B cell (primary cell): ENCODE data around the gene TIGD3. TPM values are rescaled to one million over a fixed set of nuclear protein-coding genes. Genes with fewer than 3 reads are reported as not detected.

ENCODE experiments used
- ATAC-seq: fragments of 200-7000 bp; cut with Tn5 transposase; one replicate; pipeline ENCODE4 v1.10.0; 2021; ENCODE audit warnings: low read depth, mild to moderate bottlenecking, moderate number of reproducible peaks, moderate library complexity
- CTCF ChIA-PET: fragments of 350-600 bp; sonication (Branson Sonifier 250); formaldehyde crosslinking; loops from one replicate; lab custom pipeline; 2021; ENCODE audit warnings: antibody characterized with exemption, inconsistent platforms; lab: Charles Lee
- POLR2A ChIA-PET: fragments of 350-600 bp; sonication (Branson Sonifier 250); formaldehyde crosslinking; loops from one replicate; lab custom pipeline; 2021; ENCODE audit warnings: antibody characterized with exemption; lab: Charles Lee
- DNase-seq: peaks from one replicate; pipeline ENCODE4 v3.0.0; 2013
- H2AFZ ChIP-seq: 2 replicates; pipeline ENCODE4 v1.6.1; 2012; ENCODE audit warnings: mild to moderate bottlenecking, low read depth, low read length; ENCODE audit not compliant: insufficient read depth, poor library complexity, severe bottlenecking
- H3K27ac ChIP-seq, 2 donors: 1 replicate in 1 of 2; 2 replicates in 1 of 2; pipeline ENCODE4 v1.5.1; 2012 to 2013; ENCODE audit warnings: low read length in 2 of 2, mild to moderate bottlenecking in 2 of 2, moderate library complexity in 1 of 2
- H3K27me3 ChIP-seq, 4 experiments: fragments of 200-600 bp in 1 of 4; sonication (generic) in 1 of 4; replicated peaks in 1 of 4; 1 replicate in 2 of 4; 2 replicates in 2 of 4; pipeline versions ENCODE4 v1.6.1 to v1.7.0; 2013 to 2016; ENCODE audit warnings: low read length in 3 of 4, mild to moderate bottlenecking in 2 of 4, mixed read lengths in 1 of 4, moderate library complexity in 1 of 4; ENCODE audit not compliant: insufficient read depth in 4 of 4, control insufficient read depth in 3 of 4; ENCODE audit errors: control extremely low read depth in 1 of 4
- H3K36me3 ChIP-seq, 2 experiments: replicated peaks in 1 of 2; 1 replicate in 1 of 2; 2 replicates in 1 of 2; pipeline versions ENCODE4 v1.6.1 to v1.7.1; 2013; ENCODE audit warnings: low read length in 1 of 2; ENCODE audit not compliant: insufficient read depth in 2 of 2, control insufficient read depth in 1 of 2; ENCODE audit errors: control extremely low read depth in 1 of 2, extremely low read depth in 1 of 2
- H3K4me1 ChIP-seq, 2 donors: fragments of 200-600 bp in 1 of 2; sonication (generic) in 1 of 2; 1 replicate in 1 of 2; 2 replicates in 1 of 2; pipeline versions ENCODE4 v1.5.1 to v1.6.1; 2013 to 2017; ENCODE audit warnings: low read length in 2 of 2; ENCODE audit not compliant: control insufficient read depth in 2 of 2, insufficient read depth in 2 of 2
- H3K4me2 ChIP-seq: replicated peaks from 2 replicates; pipeline ENCODE3; 2012; ENCODE audit warnings: mild to moderate bottlenecking, low read depth, low read length; ENCODE audit not compliant: poor library complexity, severe bottlenecking
- H3K4me3 ChIP-seq, 5 experiments: fragments of 200-600 bp in 1 of 5; sonication (generic) in 1 of 5; 1 replicate in 3 of 5; 2 replicates in 2 of 5; pipeline versions ENCODE4 v1.5.1 to v1.7.0; 2011 to 2016; ENCODE audit warnings: low read length in 4 of 5, mild to moderate bottlenecking in 4 of 5, low read depth in 2 of 5, control low read depth in 1 of 5, moderate library complexity in 1 of 5; ENCODE audit not compliant: insufficient read depth in 1 of 5; ENCODE audit errors: control extremely low read depth in 1 of 5, extremely low read depth in 1 of 5
- H3K79me2 ChIP-seq: fragments of 200-600 bp; sonication (generic); one replicate; pipeline ENCODE4 v1.6.0; 2016; ENCODE audit warnings: low read length; ENCODE audit not compliant: control insufficient read depth, insufficient read depth
- H3K9ac ChIP-seq: fragments of 200-600 bp; sonication (generic); 2 replicates; pipeline ENCODE4 v1.6.1; 2017; ENCODE audit warnings: mild to moderate bottlenecking, low read length, moderate library complexity
- H3K9me3 ChIP-seq, 3 donors: one replicate each; pipeline versions ENCODE4 v1.6.1 to v1.7.1; 2013; ENCODE audit warnings: low read length in 2 of 3; ENCODE audit not compliant: control insufficient read depth in 2 of 3, insufficient read depth in 1 of 3; ENCODE audit errors: control extremely low read depth in 1 of 3
- H4K20me1 ChIP-seq: 2 replicates; pipeline ENCODE4 v1.6.0; 2012; ENCODE audit warnings: mild to moderate bottlenecking, low read length; ENCODE audit not compliant: insufficient read depth, control insufficient read depth, poor library complexity, severe bottlenecking
- H3K27ac Mint-ChIP-seq: one replicate; pipeline ENCODE4 v1.8.0; 2021; ENCODE audit warnings: mixed read lengths
- H3K27me3 Mint-ChIP-seq: one replicate; pipeline ENCODE4 v1.8.0; 2021; ENCODE audit warnings: mixed read lengths
- H3K4me1 Mint-ChIP-seq: one replicate; pipeline ENCODE4 v1.8.0; 2021; ENCODE audit warnings: mixed read lengths
- H3K4me3 Mint-ChIP-seq: one replicate; pipeline ENCODE4 v1.8.0; 2021; ENCODE audit warnings: mixed read lengths
- H3K9me3 Mint-ChIP-seq: one replicate; pipeline ENCODE4 v1.8.0; 2022; ENCODE audit warnings: mixed read lengths; ENCODE audit not compliant: insufficient read depth
- CTCF ChIP-seq: fragments of 200-600 bp; IDR thresholded peaks from one replicate; pipeline ENCODE4 v1.8.0; 2022; ENCODE audit warnings: antibody characterized with exemption, mild to moderate bottlenecking
- EZH2 ChIP-seq: IDR thresholded peaks from 2 replicates; pipeline ENCODE4 v1.6.1; 2012; ENCODE audit warnings: borderline replicate concordance, low read depth, mild to moderate bottlenecking, moderate library complexity, low read length; ENCODE audit not compliant: insufficient read depth, poor library complexity, severe bottlenecking
- WGBS: methylation state at CpG from one replicate; pipeline ENCODE4 v1.1.5; 2013; ENCODE audit warnings: missing lambda C conversion rate; ENCODE audit not compliant: insufficient coverage; 5-methylcytosine and 5-hydroxymethylcytosine counted together
- intact Hi-C: fragments of 100-400 bp; cut with micrococcal nuclease; formaldehyde crosslinking; loops from one replicate; pipeline ENCODE4 v1.10.0; 2022
- polyA plus RNA-seq: library from polyadenylated mRNA; depleted of rRNA; stranded (reverse); fragments of >200 nt; gene quantifications from 2 replicates; pipeline ENCODE4 v1.2.3, GENCODE V29; 2012
- total RNA-seq, 2 donors: library from RNA; stranded (reverse); fragments of 120-200 nt in 1 of 2; gene quantifications; 1 replicate in 1 of 2; 2 replicates in 1 of 2; pipeline versions ENCODE4 v1.2.3 to v1.2.4, GENCODE V29; 2013 to 2022

TIGD3 gene
- total and polyA plus RNA-seq, 2 donors (not counting 1 experiment from before 2014, with no cell fraction given): 3.8 to 6.1 TPM

GRCh38 chr11:65399249-65399648 lies 44.7 kb downstream of the TIGD3 start:
- no peak overlapping the region for H3K4me3 Mint-ChIP-seq
- H3K36me3 ChIP-seq: peaks cover 0 to 58% of the 10 kb centered on the region in 2 experiments
- ATAC-seq: no peak

GRCh38 chr11:65399845-65400244 lies 45.3 kb downstream of the TIGD3 start:
- no peak overlapping the region for H3K4me2 ChIP-seq
- CTCF ChIA-PET: no interaction called here
- H3K9ac ChIP-seq: no peak overlapping the region
- H3K27ac ChIP-seq: no peak overlapping the region
- POLR2A ChIA-PET: no interaction called here
- H3K4me1 ChIP-seq: peaks cover 18 to 22% of the 10 kb centered on the region in 2 donors
- H3K9me3 ChIP-seq: no peaks in the 10 kb centered on the region
- peaks cover 14% of the 10 kb centered on the region for H3K79me2 ChIP-seq
- ATAC-seq: no peak
- Mint-ChIP-seq H3K4me1 (peaks cover 20% of the 10 kb centered on the region), H3K9me3 (no peaks in the 10 kb centered on the region), H3K4me3 (no peak overlapping the region), H3K27ac (no peak overlapping the region), H3K27me3 (no peaks in the 10 kb centered on the region)
- no peak for TF ChIP-seq CTCF
- no peak for TF ChIP-seq EZH2
- WGBS: 100% methylated on average over 10 of the region's 10 CpGs
- intact Hi-C loops: no loop called here
- no peak for DNase-seq
- peaks cover 0 to 58% of the 10 kb centered on the region in 2 experiments for H3K36me3 ChIP-seq
- H3K4me3 ChIP-seq: no peak overlapping the region
- H2AFZ ChIP-seq: no peak overlapping the region
- no peaks in the 10 kb centered on the region for H3K27me3 ChIP-seq
- no peaks in the 10 kb centered on the region for H4K20me1 ChIP-seq

More at GRCh38 chr11:65399249-65399648, 44.7 kb downstream of the TIGD3 start:
- no peak for TF ChIP-seq CTCF
- no peak for TF ChIP-seq EZH2
- H3K4me1 Mint-ChIP-seq: peaks cover 14% of the 10 kb centered on the region
- CTCF ChIA-PET: interaction anchor here (1.1 kb wide), 1 partner anchor 17 kb away, joined by 4 read pairs; no protein-coding TSS in a partner anchor
- DNase-seq: no peak
- no peaks in the 10 kb centered on the region for H3K9me3 Mint-ChIP-seq
- H3K27ac ChIP-seq: no peak overlapping the region
- H3K79me2 ChIP-seq: peaks cover 14% of the 10 kb centered on the region
- no peaks in the 10 kb centered on the region for H3K27me3 ChIP-seq
- no peak overlapping the region for H3K4me3 ChIP-seq
- H3K27ac Mint-ChIP-seq: peak overlapping the region; percentile 50
- H3K9me3 ChIP-seq: no peaks in the 10 kb centered on the region
- H3K9ac ChIP-seq: no peak overlapping the region
- POLR2A ChIA-PET: no interaction called here
- no peaks in the 10 kb centered on the region for H3K27me3 Mint-ChIP-seq
- no peaks in the 10 kb centered on the region for H4K20me1 ChIP-seq
- H2AFZ ChIP-seq: no peak overlapping the region
- 98% methylated on average over 13 of the region's 13 CpGs for WGBS
- intact Hi-C loops: no loop called here
- no peak overlapping the region for H3K4me2 ChIP-seq
- H3K4me1 ChIP-seq: peaks cover 12 to 16% of the 10 kb centered on the region in 2 donors
